ENCODE results near the gene GGT5. TPM values are rescaled to one million over a fixed set of nuclear protein-coding genes. Genes with fewer than 3 reads are reported as not detected.

GGT5 gene
- total RNA-seq, 1 experiment from 2014 or later = 0.20 TPM

DNA sequence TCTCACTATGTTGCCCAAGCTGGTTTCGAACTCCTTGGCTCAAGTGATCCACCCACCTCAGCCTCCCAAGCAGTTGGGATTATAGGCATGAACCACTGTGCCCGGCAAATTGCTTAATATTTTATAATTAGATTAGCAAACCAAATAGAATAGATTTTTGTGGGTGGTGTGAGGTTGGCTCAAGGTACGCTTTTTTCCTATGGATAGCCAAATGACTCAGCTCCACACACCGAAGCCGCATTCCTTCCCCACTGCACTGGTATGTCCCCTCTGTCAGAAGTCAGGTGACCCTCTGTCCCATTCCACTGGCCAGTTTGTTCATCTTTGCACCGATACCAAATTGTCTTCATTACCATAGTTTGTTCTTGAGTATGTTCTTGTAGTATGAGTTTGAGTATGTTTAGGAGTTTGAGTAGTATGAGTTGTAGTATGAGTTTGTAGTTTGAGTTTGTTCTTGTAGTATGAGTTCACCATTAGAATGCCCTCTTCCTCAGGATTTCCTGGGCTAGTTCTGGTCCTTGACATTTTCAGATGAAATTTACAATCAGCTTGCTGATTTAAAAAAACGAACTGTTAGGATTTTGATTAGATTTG, 44.2 kb downstream of the GGT5 start (continued):
- TF ChIP-seq, protein P1, sequence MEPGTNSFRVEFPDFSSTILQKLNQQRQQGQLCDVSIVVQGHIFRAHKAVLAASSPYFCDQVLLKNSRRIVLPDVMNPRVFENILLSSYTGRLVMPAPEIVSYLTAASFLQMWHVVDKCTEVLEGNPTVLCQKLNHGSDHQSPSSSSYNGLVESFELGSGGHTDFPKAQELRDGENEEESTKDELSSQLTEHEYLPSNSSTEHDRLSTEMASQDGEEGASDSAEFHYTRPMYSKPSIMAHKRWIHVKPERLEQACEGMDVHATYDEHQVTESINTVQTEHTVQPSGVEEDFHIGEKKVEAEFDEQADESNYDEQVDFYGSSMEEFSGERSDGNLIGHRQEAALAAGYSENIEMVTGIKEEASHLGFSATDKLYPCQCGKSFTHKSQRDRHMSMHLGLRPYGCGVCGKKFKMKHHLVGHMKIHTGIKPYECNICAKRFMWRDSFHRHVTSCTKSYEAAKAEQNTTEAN (CRISPR knock-in tag; IDR thresholded peaks at IDR 0.05) = no peak

DNA sequence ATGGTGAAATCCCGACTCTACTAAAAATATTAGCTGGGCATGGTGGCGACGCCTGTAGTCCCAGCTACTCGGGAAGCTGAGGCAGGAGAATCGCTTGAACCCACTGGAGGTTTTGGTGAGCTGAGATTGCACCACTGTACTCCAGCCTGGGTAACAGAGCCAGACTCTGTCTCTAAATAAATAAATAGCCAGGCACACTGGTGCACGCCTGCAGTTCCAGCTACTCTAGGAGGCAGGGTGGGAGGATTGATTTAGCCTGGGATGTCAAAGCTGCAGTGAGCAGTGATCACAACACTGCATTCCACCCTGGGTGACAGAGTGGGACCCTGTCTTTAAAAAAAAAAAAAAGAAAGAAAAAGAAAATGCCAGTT, 46.2 kb downstream of the GGT5 start:
- TF ChIP-seq, protein P2, sequence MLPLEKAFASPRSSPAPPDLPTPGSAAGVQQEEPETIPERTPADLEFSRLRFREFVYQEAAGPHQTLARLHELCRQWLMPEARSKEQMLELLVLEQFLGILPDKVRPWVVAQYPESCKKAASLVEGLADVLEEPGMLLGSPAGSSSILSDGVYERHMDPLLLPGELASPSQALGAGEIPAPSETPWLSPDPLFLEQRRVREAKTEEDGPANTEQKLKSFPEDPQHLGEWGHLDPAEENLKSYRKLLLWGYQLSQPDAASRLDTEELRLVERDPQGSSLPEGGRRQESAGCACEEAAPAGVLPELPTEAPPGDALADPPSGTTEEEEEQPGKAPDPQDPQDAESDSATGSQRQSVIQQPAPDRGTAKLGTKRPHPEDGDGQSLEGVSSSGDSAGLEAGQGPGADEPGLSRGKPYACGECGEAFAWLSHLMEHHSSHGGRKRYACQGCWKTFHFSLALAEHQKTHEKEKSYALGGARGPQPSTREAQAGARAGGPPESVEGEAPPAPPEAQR (CRISPR knock-in tag; IDR thresholded peaks at IDR 0.05) = no peak
- no peak for TF ChIP-seq JAZF1 (CRISPR knock-in tag; IDR thresholded peaks at IDR 0.05)
- TF ChIP-seq, protein P3, sequence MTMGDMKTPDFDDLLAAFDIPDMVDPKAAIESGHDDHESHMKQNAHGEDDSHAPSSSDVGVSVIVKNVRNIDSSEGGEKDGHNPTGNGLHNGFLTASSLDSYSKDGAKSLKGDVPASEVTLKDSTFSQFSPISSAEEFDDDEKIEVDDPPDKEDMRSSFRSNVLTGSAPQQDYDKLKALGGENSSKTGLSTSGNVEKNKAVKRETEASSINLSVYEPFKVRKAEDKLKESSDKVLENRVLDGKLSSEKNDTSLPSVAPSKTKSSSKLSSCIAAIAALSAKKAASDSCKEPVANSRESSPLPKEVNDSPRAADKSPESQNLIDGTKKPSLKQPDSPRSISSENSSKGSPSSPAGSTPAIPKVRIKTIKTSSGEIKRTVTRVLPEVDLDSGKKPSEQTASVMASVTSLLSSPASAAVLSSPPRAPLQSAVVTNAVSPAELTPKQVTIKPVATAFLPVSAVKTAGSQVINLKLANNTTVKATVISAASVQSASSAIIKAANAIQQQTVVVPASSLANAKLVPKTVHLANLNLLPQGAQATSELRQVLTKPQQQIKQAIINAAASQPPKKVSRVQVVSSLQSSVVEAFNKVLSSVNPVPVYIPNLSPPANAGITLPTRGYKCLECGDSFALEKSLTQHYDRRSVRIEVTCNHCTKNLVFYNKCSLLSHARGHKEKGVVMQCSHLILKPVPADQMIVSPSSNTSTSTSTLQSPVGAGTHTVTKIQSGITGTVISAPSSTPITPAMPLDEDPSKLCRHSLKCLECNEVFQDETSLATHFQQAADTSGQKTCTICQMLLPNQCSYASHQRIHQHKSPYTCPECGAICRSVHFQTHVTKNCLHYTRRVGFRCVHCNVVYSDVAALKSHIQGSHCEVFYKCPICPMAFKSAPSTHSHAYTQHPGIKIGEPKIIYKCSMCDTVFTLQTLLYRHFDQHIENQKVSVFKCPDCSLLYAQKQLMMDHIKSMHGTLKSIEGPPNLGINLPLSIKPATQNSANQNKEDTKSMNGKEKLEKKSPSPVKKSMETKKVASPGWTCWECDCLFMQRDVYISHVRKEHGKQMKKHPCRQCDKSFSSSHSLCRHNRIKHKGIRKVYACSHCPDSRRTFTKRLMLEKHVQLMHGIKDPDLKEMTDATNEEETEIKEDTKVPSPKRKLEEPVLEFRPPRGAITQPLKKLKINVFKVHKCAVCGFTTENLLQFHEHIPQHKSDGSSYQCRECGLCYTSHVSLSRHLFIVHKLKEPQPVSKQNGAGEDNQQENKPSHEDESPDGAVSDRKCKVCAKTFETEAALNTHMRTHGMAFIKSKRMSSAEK (CRISPR knock-in tag; IDR thresholded peaks at IDR 0.05; ENCODE audit: borderline replicate concordance) = no peak
- TF ChIP-seq, protein P4, sequence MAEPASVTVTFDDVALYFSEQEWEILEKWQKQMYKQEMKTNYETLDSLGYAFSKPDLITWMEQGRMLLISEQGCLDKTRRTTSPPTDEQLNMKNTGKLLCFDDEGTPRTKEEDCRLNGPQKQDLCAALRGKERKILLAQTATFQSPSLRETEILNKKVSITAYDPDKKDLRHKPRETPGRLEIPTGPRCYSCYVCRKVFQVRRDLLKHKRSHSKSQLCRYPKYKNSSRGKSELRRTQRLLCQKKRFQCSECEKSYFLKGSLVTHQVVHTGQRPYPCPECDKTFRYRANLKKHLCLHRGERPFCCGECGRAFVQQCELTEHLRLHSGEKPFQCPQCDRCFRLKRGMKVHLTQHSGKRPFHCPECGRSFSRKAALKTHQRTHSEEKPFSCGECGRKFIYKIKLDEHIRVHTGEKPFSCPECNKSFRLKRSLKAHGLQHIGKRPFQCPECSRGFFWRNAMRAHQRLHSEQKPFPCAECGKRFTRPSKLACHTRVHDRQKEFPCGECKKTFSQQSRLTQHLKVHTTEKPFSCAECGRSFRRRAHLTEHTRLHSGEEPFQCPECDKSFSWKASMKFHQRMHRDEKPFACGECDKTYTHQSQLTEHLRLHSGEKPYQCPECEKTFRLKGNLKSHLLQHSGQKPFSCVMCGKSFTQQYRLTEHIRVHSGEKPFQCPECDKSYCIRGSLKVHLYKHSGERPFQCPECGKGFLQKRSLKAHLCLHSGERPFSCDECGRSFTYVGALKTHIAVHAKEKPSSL (CRISPR knock-in tag; conservative IDR thresholded peaks at IDR 0.05) = no peak
- TF ChIP-seq, protein P5, sequence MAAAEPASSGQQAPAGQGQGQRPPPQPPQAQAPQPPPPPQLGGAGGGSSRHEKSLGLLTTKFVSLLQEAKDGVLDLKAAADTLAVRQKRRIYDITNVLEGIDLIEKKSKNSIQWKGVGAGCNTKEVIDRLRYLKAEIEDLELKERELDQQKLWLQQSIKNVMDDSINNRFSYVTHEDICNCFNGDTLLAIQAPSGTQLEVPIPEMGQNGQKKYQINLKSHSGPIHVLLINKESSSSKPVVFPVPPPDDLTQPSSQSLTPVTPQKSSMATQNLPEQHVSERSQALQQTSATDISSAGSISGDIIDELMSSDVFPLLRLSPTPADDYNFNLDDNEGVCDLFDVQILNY (CRISPR knock-in tag; IDR thresholded peaks at IDR 0.05) = no peak
- TF ChIP-seq ZNF263 (CRISPR knock-in tag; IDR thresholded peaks at IDR 0.05; ENCODE audit: low read depth) = no peak
- no peak for TF ChIP-seq SMAD4 (CRISPR knock-in tag; IDR thresholded peaks at IDR 0.05)
- no peak for TF ChIP-seq ZNF121 (CRISPR knock-in tag; IDR thresholded peaks at IDR 0.05)
- TF ChIP-seq, protein P6, sequence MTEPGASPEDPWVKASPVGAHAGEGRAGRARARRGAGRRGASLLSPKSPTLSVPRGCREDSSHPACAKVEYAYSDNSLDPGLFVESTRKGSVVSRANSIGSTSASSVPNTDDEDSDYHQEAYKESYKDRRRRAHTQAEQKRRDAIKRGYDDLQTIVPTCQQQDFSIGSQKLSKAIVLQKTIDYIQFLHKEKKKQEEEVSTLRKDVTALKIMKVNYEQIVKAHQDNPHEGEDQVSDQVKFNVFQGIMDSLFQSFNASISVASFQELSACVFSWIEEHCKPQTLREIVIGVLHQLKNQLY (CRISPR knock-in tag; IDR thresholded peaks at IDR 0.05) = no peak
- Mint-ChIP-seq H3K4me3 (no peak overlapping the region), H3K9me3 (no peaks in the 10 kb centered on the region), H3K27me3 (ENCODE audit: low read depth) (no peaks in the 10 kb centered on the region), H3K4me1 (0 out of 2 replicates have a peak, but pooled peaks cover 9% of the 10 kb centered on the region), H3K36me3 (no peaks in the 10 kb centered on the region), H3K27ac (no peak overlapping the region)
- POLR2A ChIA-PET = no interaction called here
- no peak for DNase-seq (ENCODE audit: low spot score)
- CTCF ChIA-PET = interaction anchor here (0.5 to 2.2 kb wide), 9 partner anchors 8 to 855 kb away, joined by 3 to 17 read pairs (median 5); no protein-coding TSS in a partner anchor
- ATAC-seq = no peak

DNA sequence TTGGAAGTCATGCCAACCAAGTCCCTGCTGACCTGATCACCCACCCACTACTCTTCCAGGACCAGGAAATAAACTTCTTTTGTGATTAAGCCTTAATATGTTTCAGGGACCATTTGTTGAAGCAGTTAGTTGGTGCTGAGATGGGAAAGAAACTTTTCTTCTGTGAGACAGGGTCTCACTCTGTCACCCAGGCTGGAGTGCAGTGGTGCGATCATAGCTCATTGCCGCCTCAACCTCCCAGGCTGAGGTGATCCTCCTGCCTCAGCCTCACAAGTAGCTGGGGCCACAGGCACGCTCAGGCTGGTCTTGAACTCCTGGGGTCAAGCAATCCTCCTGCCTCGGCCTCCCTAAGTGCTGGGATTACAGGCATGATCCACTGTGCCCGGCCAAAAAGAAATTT, 53.0 kb downstream of the GGT5 start:
- H3K4me3 Mint-ChIP-seq = no peak overlapping the region
- ATAC-seq = no peak
- POLR2A ChIA-PET = interaction anchor here (0.8 kb wide), 1 partner anchor 93 kb away, joined by 3 read pairs; no protein-coding TSS in a partner anchor
- no peak overlapping the region for H3K27ac Mint-ChIP-seq
- CTCF ChIA-PET = interaction anchor here (1.3 to 4.4 kb wide), 4 partner anchors 11 to 51 kb away, joined by 4 to 136 read pairs (median 24); partner anchors contain the start of gene SUSD2
- H3K36me3 Mint-ChIP-seq = no peaks in the 10 kb centered on the region
- DNase-seq (ENCODE audit: low spot score) = no peak
- peaks cover 7% of the 10 kb centered on the region; the same call in 1 of the 2 replicates for H3K4me1 Mint-ChIP-seq
- H3K9me3 Mint-ChIP-seq = no peaks in the 10 kb centered on the region
- no peaks in the 10 kb centered on the region; the same call in 1 of the 2 replicates for H3K27me3 Mint-ChIP-seq (ENCODE audit: low read depth)
- TF ChIP-seq CBFB (CRISPR knock-in tag; IDR thresholded peaks at IDR 0.05; ENCODE audit: low read depth) = no peak
- TF ChIP-seq ZNF121 (CRISPR knock-in tag; IDR thresholded peaks at IDR 0.05) = no peak
- TF ChIP-seq NFATC4 (CRISPR knock-in tag; IDR thresholded peaks at IDR 0.05) = no peak
- TF ChIP-seq NR1H2 (CRISPR knock-in tag; IDR thresholded peaks at IDR 0.05) = no peak
- TF ChIP-seq JUN (CRISPR knock-in tag; IDR thresholded peaks at IDR 0.05) = no peak
- TF ChIP-seq, protein P7, sequence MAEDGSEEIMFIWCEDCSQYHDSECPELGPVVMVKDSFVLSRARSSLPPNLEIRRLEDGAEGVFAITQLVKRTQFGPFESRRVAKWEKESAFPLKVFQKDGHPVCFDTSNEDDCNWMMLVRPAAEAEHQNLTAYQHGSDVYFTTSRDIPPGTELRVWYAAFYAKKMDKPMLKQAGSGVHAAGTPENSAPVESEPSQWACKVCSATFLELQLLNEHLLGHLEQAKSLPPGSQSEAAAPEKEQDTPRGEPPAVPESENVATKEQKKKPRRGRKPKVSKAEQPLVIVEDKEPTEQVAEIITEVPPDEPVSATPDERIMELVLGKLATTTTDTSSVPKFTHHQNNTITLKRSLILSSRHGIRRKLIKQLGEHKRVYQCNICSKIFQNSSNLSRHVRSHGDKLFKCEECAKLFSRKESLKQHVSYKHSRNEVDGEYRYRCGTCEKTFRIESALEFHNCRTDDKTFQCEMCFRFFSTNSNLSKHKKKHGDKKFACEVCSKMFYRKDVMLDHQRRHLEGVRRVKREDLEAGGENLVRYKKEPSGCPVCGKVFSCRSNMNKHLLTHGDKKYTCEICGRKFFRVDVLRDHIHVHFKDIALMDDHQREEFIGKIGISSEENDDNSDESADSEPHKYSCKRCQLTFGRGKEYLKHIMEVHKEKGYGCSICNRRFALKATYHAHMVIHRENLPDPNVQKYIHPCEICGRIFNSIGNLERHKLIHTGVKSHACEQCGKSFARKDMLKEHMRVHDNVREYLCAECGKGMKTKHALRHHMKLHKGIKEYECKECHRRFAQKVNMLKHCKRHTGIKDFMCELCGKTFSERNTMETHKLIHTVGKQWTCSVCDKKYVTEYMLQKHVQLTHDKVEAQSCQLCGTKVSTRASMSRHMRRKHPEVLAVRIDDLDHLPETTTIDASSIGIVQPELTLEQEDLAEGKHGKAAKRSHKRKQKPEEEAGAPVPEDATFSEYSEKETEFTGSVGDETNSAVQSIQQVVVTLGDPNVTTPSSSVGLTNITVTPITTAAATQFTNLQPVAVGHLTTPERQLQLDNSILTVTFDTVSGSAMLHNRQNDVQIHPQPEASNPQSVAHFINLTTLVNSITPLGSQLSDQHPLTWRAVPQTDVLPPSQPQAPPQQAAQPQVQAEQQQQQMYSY (CRISPR knock-in tag; IDR thresholded peaks at IDR 0.05) = no peak
- no peak for TF ChIP-seq TEAD1 (CRISPR knock-in tag; IDR thresholded peaks at IDR 0.05)
- TF ChIP-seq, protein P8, sequence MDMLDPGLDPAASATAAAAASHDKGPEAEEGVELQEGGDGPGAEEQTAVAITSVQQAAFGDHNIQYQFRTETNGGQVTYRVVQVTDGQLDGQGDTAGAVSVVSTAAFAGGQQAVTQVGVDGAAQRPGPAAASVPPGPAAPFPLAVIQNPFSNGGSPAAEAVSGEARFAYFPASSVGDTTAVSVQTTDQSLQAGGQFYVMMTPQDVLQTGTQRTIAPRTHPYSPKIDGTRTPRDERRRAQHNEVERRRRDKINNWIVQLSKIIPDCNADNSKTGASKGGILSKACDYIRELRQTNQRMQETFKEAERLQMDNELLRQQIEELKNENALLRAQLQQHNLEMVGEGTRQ (CRISPR knock-in tag; IDR thresholded peaks at IDR 0.05) = no peak

Measured in WTC11 (cell line).